Measurements from ENCODE around the gene PLA2G12A. TPM values are rescaled to one million over a fixed set of nuclear protein-coding genes. Genes with fewer than 3 reads are reported as not detected.

Gene PLA2G12A
- total RNA-seq, 1 experiment from 2014 or later = 47.3 TPM

GRCh38 chr4:109675181-109675580, 54.7 kb downstream of the PLA2G12A start:
- no peaks in the 10 kb centered on the region for H3K9me3 ChIP-seq (ENCODE audit: control insufficient read depth, low read depth, low read length)
- H3K56ac ChIP-seq (ENCODE audit: insufficient read length, low read depth, low read length) = no peak overlapping the region
- H4K8ac ChIP-seq (replicated peaks; ENCODE audit: insufficient read length, low read depth, low read length) = no peak overlapping the region
- H2AK5ac ChIP-seq (ENCODE audit: insufficient read length, low read length) = no peak overlapping the region
- no peak overlapping the region for H2BK20ac ChIP-seq (ENCODE audit: low read depth, low read length, poor library complexity, severe bottlenecking)
- no peak overlapping the region for H3T11ph ChIP-seq (ENCODE audit: low read length)
- H3K79me2 ChIP-seq (ENCODE audit: insufficient read depth, low read length) = no peaks in the 10 kb centered on the region
- DNase-seq = no peak
- H3K14ac ChIP-seq (ENCODE audit: insufficient read depth, low read length) = no peak overlapping the region
- no peaks in the 10 kb centered on the region for H3K4me1 ChIP-seq (ENCODE audit: insufficient read depth, low read length)
- H3K4me3 Mint-ChIP-seq = no peak overlapping the region
- peaks cover 12 to 34% (median 17%) of the 10 kb centered on the region in 3 experiments; a peak in 6 of 7 replicates for H3K36me3 Mint-ChIP-seq (ENCODE audit: insufficient read depth in 1 of 3, low read depth in 3 of 3)
- no peaks in the 10 kb centered on the region for H4K20me1 ChIP-seq (ENCODE audit: control insufficient read depth, insufficient read depth, insufficient read length)
- TF ChIP-seq CTCF (conservative IDR thresholded peaks at IDR 0.05) = no peak
- no peak overlapping the region for H2BK12ac ChIP-seq (ENCODE audit: insufficient read length, low read depth, low read length)
- H2AFZ ChIP-seq (ENCODE audit: low read length) = no peak overlapping the region
- no peaks in the 10 kb centered on the region; the same call in 1 of the 2 replicates for H3K27me3 Mint-ChIP-seq (ENCODE audit: low read depth)
- H4K91ac ChIP-seq (ENCODE audit: insufficient read length, low read depth, low read length) = no peak overlapping the region
- no peak overlapping the region for H3K27ac Mint-ChIP-seq
- H3K79me1 ChIP-seq (ENCODE audit: insufficient read depth, low read depth, low read length, poor library complexity, severe bottlenecking) = no peaks in the 10 kb centered on the region
- no peak overlapping the region for H4K5ac ChIP-seq (ENCODE audit: insufficient read length, low read depth, low read length)
- no peaks in the 10 kb centered on the region for H3K4me1 Mint-ChIP-seq
- no peak overlapping the region for H3K9ac ChIP-seq (ENCODE audit: extremely low read depth, insufficient read length, low read length)
- H3K9me3 Mint-ChIP-seq = peaks cover 21% of the 10 kb centered on the region in 2 experiments
- no peak overlapping the region for H2BK15ac ChIP-seq (ENCODE audit: low read depth, low read length)
- no peak overlapping the region for H3K23ac ChIP-seq (ENCODE audit: insufficient read length, low read depth, low read length)
- WGBS (ENCODE audit: extremely low coverage, insufficient read length, low lambda C conversion rate) = no CpG with 5 or more reads among the region's 3 CpGs
- no peaks in the 10 kb centered on the region for H3K27me3 ChIP-seq (ENCODE audit: insufficient read depth, low read length)
- H3K4me2 ChIP-seq (ENCODE audit: insufficient read depth, insufficient read length, low read length) = no peak overlapping the region
- no peak overlapping the region for H3K27ac ChIP-seq (ENCODE audit: insufficient read length, low read depth, low read length)
- H3K4ac ChIP-seq (ENCODE audit: low read depth, low read length) = no peak overlapping the region
- no peak overlapping the region for H2BK120ac ChIP-seq (ENCODE audit: low read depth, low read length, poor library complexity, severe bottlenecking)
- H3K23me2 ChIP-seq (ENCODE audit: insufficient read length, low read depth, low read length, poor library complexity, severe bottlenecking) = no peaks in the 10 kb centered on the region
- no peak overlapping the region for H2BK5ac ChIP-seq (ENCODE audit: insufficient read length, low read length)
- H3K18ac ChIP-seq (ENCODE audit: insufficient read length, low read depth, low read length) = no peak overlapping the region

Data from H9 (cell line).